Neural progenitor cell (in vitro differentiated cells): ENCODE data around the gene ZCCHC8.

Source experiments
- CTCF ChIP-seq: fragments of 200-600 bp; sonication (generic); IDR thresholded peaks from 2 replicates; pipeline ENCODE4 v1.5.1; 2017; ENCODE audit warnings: antibody characterized with exemption, mild to moderate bottlenecking
- EZH2 ChIP-seq: fragments of 200-600 bp; sonication (generic); IDR thresholded peaks from 2 replicates; pipeline ENCODE4 v1.6.1; 2017; ENCODE audit warnings: antibody characterized with exemption, mild to moderate bottlenecking, moderate library complexity
- EZH2phosphoT487 ChIP-seq: fragments of 200-600 bp; sonication (generic); IDR thresholded peaks from 2 replicates; pipeline ENCODE4 v1.6.1; 2017; ENCODE audit warnings: antibody characterized with exemption

- no peak for TF ChIP-seq EZH2phosphoT487
- TF ChIP-seq CTCF = no peak
- TF ChIP-seq EZH2 = no peak
Measured at GRCh38 chr12:122460641-122461040, 40.1 kb downstream of the ZCCHC8 start.
